Lower lobe of right lung (tissue), 2 donors: ENCODE data around the gene PAK2. TPM values are rescaled to one million over a fixed set of nuclear protein-coding genes. Genes with fewer than 3 reads are reported as not detected.

ENCODE experiments used
- ATAC-seq, 2 donors: fragments of 200-7000 bp; cut with Tn5 transposase; one replicate each; pipeline ENCODE4 v1.9.1; 2020 to 2022; ENCODE audit warnings: mild to moderate bottlenecking in 2 of 2, moderate library complexity in 2 of 2
- DNase-seq: peaks from one replicate; pipeline ENCODE4 v3.0.0-alpha.2; 2020
- H3K27ac ChIP-seq: fragments of 200-600 bp; one replicate; pipeline ENCODE4 v1.8.0; 2022
- H3K27me3 ChIP-seq: fragments of 200-600 bp; one replicate; pipeline ENCODE4 v1.8.0; 2022; ENCODE audit warnings: low read depth
- H3K36me3 ChIP-seq: fragments of 200-600 bp; one replicate; pipeline ENCODE4 v1.8.0; 2022; ENCODE audit warnings: mild to moderate bottlenecking
- H3K4me1 ChIP-seq: fragments of 200-600 bp; one replicate; pipeline ENCODE4 v1.8.0; 2022
- H3K4me3 ChIP-seq: fragments of 200-600 bp; one replicate; pipeline ENCODE4 v1.8.0; 2022; ENCODE audit warnings: mild to moderate bottlenecking
- H3K9me3 ChIP-seq: fragments of 200-600 bp; one replicate; pipeline ENCODE4 v1.8.0; 2022
- intact Hi-C: fragments of 100-400 bp; cut with DNase I; formaldehyde crosslinking; loops from one replicate; pipeline ENCODE4 v1.11.0; 2022
- total RNA-seq: library from RNA; stranded (reverse); fragmentation: NEBNext Ultra II Directional; extraction: Animal tissue kit (Norgen Biotek cat#: 25700); gene quantifications from one replicate; pipeline ENCODE4 v1.2.1, GENCODE V29; 2021
- TF ChIP-seq, protein P1 (sequence below): fragments of 200-600 bp; IDR thresholded peaks from one replicate; pipeline ENCODE4 v1.8.0; 2022; ENCODE audit warnings: antibody characterized with exemption, mild to moderate bottlenecking
- donor health status: DM: no; HTN: yes; CAD: no; lungs with severe emphysema.

Gene PAK2
- total RNA-seq, 1 donor from 2014 or later, result 80.7 TPM

DNA sequence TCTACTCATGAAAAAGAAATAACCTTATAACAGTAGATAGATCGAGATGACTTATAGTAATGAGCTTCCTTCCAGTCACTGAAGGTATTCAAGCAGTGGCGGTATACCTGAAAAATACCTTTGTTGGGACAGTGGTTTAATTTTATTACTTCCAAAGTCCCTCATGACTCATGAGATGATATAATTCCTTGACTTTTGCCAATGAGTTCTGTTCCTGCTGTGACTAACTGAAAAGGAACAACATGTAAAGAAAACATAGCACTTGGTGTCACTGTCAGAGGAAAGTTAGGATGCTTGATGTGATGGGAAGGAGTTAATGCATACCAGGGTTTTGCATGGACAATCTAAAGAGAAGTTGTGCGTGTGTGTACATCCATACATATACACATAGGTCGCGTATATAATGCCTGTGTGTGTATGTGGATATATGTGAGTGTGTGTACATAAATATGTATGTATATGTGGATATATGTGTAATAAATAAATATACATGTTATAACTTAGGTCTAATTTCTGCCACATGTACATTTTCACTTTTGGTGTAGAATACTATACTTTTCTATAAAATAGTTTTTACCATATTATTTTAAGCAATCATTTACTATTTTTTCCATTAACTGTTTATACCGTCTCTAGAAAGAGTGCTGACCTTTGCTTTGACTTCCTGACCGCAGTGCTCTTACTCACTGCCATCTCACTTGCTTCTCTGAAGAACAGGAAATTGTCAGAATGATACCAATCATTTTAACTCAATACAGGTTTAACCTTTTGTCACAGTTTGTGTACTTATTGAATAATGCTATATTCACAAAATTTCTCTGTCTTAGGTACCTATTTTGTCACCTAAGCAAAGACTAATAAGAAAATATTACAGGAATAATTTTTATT, 12.6 kb upstream of the PAK2 start:
- Histone ChIP-seq H3K4me3 (no peak overlapping the region), H3K27me3 (no peaks in the 10 kb centered on the region), H3K9me3 (no peaks in the 10 kb centered on the region), H3K4me1 (no peaks in the 10 kb centered on the region), H3K36me3 (peaks cover 29% of the 10 kb centered on the region), H3K27ac (no peak overlapping the region)
- DNase-seq, result no peak
- intact Hi-C loops, result no loop called here
- TF ChIP-seq, protein P1, sequence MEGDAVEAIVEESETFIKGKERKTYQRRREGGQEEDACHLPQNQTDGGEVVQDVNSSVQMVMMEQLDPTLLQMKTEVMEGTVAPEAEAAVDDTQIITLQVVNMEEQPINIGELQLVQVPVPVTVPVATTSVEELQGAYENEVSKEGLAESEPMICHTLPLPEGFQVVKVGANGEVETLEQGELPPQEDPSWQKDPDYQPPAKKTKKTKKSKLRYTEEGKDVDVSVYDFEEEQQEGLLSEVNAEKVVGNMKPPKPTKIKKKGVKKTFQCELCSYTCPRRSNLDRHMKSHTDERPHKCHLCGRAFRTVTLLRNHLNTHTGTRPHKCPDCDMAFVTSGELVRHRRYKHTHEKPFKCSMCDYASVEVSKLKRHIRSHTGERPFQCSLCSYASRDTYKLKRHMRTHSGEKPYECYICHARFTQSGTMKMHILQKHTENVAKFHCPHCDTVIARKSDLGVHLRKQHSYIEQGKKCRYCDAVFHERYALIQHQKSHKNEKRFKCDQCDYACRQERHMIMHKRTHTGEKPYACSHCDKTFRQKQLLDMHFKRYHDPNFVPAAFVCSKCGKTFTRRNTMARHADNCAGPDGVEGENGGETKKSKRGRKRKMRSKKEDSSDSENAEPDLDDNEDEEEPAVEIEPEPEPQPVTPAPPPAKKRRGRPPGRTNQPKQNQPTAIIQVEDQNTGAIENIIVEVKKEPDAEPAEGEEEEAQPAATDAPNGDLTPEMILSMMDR, result no peak
- no peak for ATAC-seq

DNA sequence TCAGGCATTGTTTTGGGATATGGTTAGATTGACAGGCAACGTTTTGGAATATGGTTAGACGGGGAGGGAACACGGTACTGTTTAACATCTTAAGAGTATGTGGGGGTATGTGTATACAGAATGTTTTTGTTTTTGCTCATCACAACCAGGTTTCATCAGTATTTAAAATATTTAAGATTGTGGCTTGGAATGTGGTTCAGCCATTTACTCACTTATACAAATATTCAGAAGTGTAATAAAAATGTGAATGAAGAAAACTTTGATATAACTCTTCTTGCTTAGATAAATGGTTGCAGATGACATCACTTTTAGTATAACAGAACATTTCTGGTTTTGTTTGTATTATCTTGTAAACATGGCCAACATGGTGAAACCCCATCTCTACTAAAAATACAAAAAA, 3.9 kb upstream of the PAK2 start:
- H3K4me1 ChIP-seq, result peaks cover 6% of the 10 kb centered on the region
- DNase-seq, result no peak
- no peaks in the 10 kb centered on the region for H3K9me3 ChIP-seq
- peaks cover 6% of the 10 kb centered on the region for H3K36me3 ChIP-seq
- TF ChIP-seq, protein P1, result no peak
- H3K27ac ChIP-seq, result no peak overlapping the region
- H3K4me3 ChIP-seq, result no peak overlapping the region
- intact Hi-C loops, result no loop called here
- no peaks in the 10 kb centered on the region for H3K27me3 ChIP-seq
- no peak for ATAC-seq

- intact Hi-C loops, result no loop called here
- H3K9me3 ChIP-seq, result no peaks in the 10 kb centered on the region
- H3K36me3 ChIP-seq, result no peaks in the 10 kb centered on the region
- no peak overlapping the region for H3K4me3 ChIP-seq
- TF ChIP-seq, protein P1, result no peak
- ATAC-seq (no peak), DNase-seq (no peak)
- H3K27ac ChIP-seq, result no peak overlapping the region
- H3K27me3 ChIP-seq, result no peaks in the 10 kb centered on the region
- peaks cover 13% of the 10 kb centered on the region for H3K4me1 ChIP-seq
Observed at GRCh38 chr3:196736670-196737374, 2.8 kb upstream of the PAK2 start.

GRCh38 chr3:196737655-196738054, 2.0 kb upstream of the PAK2 start:
- H3K4me1 ChIP-seq, result peaks cover 19% of the 10 kb centered on the region
- no peaks in the 10 kb centered on the region for H3K36me3 ChIP-seq
- intact Hi-C loops, result no loop called here
- TF ChIP-seq, protein P1, result no peak
- DNase-seq (no peak), ATAC-seq (no peak)
- no peak overlapping the region for H3K4me3 ChIP-seq
- no peak overlapping the region for H3K27ac ChIP-seq
- H3K27me3 ChIP-seq, result no peaks in the 10 kb centered on the region
- H3K9me3 ChIP-seq, result no peaks in the 10 kb centered on the region

DNA sequence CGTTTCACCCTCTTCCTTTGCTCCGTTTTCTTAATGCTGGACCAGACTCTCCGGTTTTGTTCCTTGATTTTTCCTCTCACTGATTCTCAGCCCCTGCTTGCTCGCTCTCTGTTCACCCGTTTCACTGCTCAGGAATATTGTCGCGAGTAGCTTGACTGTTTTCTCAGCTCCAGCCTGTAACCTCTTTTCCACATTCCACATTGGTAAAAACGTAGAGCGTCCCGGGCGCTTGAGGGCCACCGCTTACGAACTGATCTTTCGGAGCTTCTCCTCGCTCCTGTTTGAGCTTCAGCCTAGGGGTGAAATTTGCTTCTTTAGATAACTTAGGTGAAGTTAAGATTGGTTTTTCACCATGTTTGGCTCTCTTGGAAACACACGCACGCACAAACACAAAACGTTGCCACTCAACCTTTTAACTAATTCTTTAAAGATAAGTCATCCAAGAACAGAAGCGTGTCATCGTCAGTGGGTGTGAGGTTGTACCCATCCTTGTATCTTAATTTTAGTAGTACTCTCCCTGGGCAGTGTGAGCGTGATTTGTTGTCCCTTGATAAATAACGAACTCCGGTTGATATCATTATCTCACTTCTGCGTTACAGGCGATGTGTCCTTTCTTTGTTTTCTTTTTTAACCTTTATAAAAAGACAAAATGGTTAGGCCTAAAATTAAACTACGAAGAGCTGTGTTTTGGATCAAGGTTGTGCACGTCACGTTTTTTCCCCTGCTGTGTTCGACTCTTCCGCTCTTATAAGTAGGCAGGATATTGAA, 1.0 kb downstream of the PAK2 start:
- H3K36me3 ChIP-seq, result no peaks in the 10 kb centered on the region
- intact Hi-C loops, result no loop called here
- peak overlapping the region; percentile 90 for H3K4me3 ChIP-seq
- H3K4me1 ChIP-seq, result peaks cover 19% of the 10 kb centered on the region
- ATAC-seq, result peak; percentile 5 to 47
- no peak for DNase-seq
- TF ChIP-seq, protein P1, result no peak
- no peaks in the 10 kb centered on the region for H3K9me3 ChIP-seq
- H3K27ac ChIP-seq, result peak overlapping the region; percentile 98
- H3K27me3 ChIP-seq, result no peaks in the 10 kb centered on the region
